Central memory CD4-positive, alpha-beta T cell (primary cell): Measurements from ENCODE around the gene URI1.
A peak's percentile ranks its signal among the peaks of the same experiment; 100 is the strongest.
"Not testable (repeated sequence)": the region's sequence is repeated elsewhere in the genome, so short reads cannot be mapped to it uniquely, and the experiment has no call there.

Experiments
- DNase-seq: peaks from one replicate; pipeline ENCODE4 v3.0.0; 2022

URI1 gene

GRCh38 chr19:29942404-29943261, 594 bp downstream of the URI1 start:
- peak; percentile 75 for DNase-seq

- no peak for DNase-seq
These were observed 1.6 kb downstream of the URI1 start for GRCh38 chr19:29943615-29944014.

- DNase-seq: no peak
These were observed 2.5 kb downstream of the URI1 start for GRCh38 chr19:29944390-29945012.

DNA sequence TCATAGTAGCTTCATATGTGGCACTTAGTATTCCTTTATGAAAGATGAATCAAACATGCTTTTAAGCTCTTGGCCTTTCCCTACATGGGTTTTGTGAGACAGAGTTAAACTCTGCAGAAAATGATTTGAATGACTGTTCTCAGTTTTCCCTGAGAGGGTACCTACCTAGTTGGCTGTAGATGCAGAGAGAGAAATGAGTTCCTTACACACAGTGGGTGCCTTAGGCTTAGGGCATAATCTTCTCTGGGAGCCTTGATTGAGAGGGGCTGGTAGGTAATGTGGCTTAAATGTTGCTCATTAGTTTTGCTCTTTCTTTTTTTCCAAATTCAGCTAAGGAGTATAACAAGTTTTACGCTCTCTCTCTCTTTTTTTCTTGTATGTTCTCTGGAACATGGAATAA, 3.0 kb downstream of the URI1 start:
- no peak for DNase-seq

- no peak for DNase-seq
These were observed 3.4 kb downstream of the URI1 start for GRCh38 chr19:29945433-29945832.

DNA sequence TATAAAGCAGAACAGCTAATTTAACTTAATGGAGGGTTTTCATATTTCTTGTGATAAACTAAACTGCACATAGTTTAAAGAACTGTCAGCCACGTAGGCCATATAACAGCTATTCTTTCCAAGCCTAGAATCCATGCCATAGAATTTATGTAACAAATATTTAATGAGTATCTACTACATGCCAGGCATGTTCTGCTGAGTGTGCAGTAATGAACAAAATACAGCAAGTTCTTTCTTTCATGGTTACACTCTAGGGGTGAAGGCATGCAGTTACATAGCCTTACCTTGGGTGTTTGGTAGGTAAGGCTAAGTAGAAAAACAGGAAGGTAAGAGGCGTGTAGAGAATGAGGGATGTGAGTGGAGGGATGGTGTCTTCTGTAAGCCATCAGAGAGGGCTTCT, 4.6 kb downstream of the URI1 start:
- no peak for DNase-seq

DNA sequence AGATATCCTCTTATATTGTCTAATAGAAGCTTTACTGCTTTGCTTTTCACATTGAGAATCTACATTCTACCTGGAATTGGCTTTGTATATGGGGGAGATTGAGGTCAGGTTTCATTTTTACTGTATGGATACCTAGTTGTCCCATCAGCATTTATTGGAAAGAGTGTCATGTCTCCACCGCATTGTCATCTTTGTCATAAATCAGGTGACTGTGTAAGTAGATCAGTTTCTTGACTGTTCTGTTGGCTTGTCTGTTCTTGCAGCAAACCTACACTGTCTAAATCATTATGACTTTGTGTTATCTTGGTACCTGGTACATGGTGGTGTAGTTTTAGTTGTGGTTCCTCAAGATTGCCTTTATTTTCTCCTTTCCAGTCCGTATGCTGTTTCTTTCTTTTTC, 5.8 kb downstream of the URI1 start:
- no peak for DNase-seq

DNA sequence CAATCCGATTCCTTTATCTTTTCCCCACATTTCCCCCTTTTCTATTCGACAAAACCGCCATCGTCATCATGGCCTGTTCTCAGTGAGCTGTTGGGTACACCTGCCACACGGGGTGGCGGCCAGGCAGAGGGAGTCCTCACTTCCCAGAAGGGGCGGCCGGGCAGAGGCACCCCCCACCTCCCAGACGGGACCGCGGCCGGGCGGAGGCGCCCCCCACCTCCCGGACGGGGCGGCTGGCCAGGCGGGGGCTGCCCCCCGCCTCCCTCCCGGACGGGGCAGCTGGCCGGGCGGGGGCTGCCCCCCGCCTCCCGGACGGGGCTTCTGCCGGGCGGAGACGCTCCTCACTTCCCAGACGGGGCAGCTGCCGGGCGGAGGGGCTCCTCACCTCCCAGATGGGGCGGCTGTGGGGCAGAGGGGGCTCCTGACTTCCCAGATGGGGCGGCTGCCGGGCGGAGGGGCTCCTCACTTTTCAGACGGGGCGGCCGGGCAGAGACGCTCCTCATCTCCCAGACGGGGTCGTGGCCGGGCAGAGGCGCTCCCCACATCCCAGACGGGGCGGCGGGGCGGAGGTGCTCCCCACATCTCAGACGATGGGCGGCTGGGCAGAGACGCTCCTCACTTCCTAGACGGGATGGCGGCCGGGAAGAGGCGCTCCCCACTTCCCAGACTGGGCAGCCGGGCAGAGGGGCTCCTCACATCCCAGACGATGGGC, 6.9 kb downstream of the URI1 start:
- not testable (repeated sequence) for DNase-seq

GRCh38 chr19:29952177-29952576, 10.1 kb downstream of the URI1 start:
- DNase-seq: no peak

GRCh38 chr19:29952646-29953045, 10.6 kb downstream of the URI1 start:
- DNase-seq: no peak

DNA sequence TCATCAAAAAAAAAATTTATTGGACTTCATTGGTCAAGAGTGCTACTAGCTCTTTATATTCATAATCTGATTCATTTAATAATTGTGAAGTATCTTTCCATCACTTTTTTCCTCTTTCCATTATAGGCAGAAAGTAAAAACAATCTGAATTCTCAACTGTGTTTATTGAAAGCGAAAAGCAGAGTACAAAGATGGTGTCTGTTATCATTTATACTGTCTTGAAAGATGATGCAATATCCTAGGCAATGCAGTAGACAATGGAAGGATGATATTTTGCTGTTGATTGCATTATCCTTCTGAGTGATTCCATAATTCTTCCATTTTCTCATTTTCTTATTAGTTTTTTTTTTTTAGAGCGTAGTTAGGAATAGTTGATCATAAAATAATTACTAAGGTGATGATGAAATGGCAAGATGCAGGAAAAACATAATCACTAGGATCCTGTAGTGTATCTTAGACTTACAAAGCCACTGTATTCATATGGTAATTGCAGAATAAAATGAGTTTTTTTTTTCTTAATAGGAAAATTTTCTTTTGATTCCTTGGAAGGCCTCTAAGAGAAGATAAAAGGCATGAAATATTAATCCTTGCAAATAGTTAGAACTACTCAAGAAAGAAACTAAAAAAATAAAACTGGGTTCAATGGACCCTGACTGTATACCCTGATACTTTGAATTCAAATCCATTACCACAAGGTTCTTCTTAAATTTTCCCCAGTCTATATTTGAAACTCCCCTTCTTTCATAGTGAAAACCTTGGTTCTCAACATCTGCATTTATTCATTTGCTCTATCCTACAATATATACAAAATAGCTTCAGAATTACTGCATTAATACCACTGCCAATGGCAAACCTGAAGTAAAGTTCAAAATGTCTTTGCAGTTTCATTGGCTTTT, 11.6 kb downstream of the URI1 start:
- no peak for DNase-seq

- DNase-seq: no peak
These were observed 14.8 kb downstream of the URI1 start for GRCh38 chr19:29956855-29957254.

- no peak for DNase-seq
These were observed 19.3 kb downstream of the URI1 start for GRCh38 chr19:29961311-29961710.

DNA sequence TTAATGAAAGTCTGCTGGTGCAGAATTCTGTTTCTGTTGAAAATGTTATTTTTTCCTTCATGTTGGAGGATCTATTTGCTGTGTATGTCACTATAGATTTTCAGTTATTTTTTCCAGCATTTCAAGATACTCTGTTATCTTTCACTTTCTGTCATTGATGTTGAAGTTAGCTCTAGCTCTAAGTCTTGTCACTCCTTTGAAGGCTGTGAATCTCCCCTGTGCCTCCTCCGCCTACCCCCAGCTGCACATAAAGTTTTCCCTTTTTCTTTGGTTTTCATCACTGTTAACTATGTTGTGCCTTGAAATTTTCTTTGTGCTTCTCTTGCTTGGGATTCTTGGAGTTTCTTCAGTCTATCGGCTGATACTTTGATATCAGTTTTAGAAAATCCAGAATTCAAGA, 20.8 kb downstream of the URI1 start:
- DNase-seq: no peak

GRCh38 chr19:29963576-29963975, 21.5 kb downstream of the URI1 start:
- no peak for DNase-seq

DNA sequence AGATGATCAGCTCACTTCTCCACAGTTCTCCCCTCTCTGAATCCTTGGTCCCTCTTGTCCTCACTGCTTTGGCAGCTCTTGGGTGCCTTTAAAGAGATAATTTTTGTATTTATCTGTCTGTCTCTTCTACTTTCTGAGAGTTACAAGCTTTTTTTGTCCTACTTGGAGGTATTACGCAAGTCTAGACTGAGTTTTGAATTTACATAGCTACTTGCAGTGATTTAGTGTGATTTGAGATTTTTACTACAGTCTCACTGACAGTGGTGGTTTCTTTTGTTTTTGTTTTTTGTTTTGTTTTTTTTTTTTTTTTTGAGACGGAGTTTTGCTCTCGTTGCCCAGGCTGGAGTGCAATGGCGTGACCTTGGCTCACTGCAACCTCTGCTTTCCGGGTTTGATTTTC, 22.1 kb downstream of the URI1 start:
- DNase-seq: no peak

GRCh38 chr19:29965492-29965891, 23.5 kb downstream of the URI1 start:
- DNase-seq: no peak

- not testable (repeated sequence) for DNase-seq
These were observed 24.1 kb downstream of the URI1 start for GRCh38 chr19:29966142-29966541.

- DNase-seq: no peak
These were observed 24.7 kb downstream of the URI1 start for GRCh38 chr19:29966588-29967249.

DNA sequence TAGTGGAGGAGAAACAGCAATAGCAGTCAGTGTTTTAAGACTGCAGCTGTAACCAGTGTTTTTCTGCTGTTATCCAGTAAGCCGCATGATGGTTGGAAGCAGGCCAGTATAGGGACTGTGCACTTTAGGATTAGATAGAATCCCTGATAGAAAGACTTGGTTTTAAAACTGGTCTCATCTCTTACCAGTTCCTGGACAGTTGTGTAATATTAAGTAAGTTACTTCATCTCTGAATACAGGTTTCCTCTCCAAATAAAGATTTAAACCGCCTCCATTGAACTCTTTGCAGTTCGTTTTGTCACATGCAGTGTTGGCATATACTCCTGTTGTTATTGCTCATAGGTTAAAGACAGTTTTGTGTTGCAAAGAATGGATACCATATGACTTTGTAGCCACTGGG, 25.6 kb downstream of the URI1 start:
- no peak for DNase-seq

- no peak for DNase-seq
These were observed 27.9 kb downstream of the URI1 start for GRCh38 chr19:29969891-29970290.

- DNase-seq: no peak
These were observed 29.0 kb downstream of the URI1 start for GRCh38 chr19:29971002-29971401.
